ENCODE data around the gene DTX2.
"Not testable (repeated sequence)": the region's sequence is repeated elsewhere in the genome, so short reads cannot be mapped to it uniquely, and the experiment has no call there.

DNA sequence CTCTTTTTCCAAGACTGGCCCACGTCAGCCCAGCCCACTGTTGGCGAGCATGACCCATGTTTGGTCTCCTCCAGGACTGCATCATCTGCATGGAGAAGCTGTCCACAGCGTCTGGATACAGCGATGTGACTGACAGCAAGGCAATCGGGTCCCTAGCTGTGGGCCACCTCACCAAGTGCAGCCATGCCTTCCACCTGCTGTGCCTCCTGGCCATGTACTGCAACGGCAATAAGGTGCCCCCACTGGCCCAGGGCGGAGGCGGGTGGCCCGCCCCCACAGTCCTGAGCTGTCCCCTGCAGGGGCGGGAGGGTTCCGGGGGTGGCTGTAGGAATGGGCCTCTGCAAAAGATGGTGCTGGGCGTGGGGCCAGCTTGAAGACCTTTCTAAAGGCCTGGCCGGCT, 40.7 kb downstream of the DTX2 start:
- TF ChIP-seq, protein P1, sequence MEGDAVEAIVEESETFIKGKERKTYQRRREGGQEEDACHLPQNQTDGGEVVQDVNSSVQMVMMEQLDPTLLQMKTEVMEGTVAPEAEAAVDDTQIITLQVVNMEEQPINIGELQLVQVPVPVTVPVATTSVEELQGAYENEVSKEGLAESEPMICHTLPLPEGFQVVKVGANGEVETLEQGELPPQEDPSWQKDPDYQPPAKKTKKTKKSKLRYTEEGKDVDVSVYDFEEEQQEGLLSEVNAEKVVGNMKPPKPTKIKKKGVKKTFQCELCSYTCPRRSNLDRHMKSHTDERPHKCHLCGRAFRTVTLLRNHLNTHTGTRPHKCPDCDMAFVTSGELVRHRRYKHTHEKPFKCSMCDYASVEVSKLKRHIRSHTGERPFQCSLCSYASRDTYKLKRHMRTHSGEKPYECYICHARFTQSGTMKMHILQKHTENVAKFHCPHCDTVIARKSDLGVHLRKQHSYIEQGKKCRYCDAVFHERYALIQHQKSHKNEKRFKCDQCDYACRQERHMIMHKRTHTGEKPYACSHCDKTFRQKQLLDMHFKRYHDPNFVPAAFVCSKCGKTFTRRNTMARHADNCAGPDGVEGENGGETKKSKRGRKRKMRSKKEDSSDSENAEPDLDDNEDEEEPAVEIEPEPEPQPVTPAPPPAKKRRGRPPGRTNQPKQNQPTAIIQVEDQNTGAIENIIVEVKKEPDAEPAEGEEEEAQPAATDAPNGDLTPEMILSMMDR (IDR thresholded peaks at IDR 0.05): not testable (repeated sequence)
- TF ChIP-seq POLR2A (IDR thresholded peaks at IDR 0.05): not testable (repeated sequence)

All from right lobe of liver (tissue), 4 donors.